Mammary epithelial cell (primary cell): ENCODE data around the gene HOPX.

Experiments
- EZH2 ChIP-seq: IDR thresholded peaks from 2 replicates; pipeline ENCODE4 v1.6.1; 2012; ENCODE audit warnings: low read length, inconsistent platforms, borderline replicate concordance
- TF ChIP-seq, protein P1 (sequence below), 2 donors: IDR thresholded peaks in 1 of 2; conservative IDR thresholded peaks in 1 of 2; 2 replicates each; pipeline ENCODE4 v1.5.1; 2011 to 2012; ENCODE audit warnings: inconsistent platforms in 2 of 2, low read length in 2 of 2, mild to moderate bottlenecking in 2 of 2, control low read depth in 1 of 2, low read depth in 1 of 2; ENCODE audit not compliant: insufficient read depth in 1 of 2; ENCODE audit errors: extremely low read depth in 1 of 2

DNA sequence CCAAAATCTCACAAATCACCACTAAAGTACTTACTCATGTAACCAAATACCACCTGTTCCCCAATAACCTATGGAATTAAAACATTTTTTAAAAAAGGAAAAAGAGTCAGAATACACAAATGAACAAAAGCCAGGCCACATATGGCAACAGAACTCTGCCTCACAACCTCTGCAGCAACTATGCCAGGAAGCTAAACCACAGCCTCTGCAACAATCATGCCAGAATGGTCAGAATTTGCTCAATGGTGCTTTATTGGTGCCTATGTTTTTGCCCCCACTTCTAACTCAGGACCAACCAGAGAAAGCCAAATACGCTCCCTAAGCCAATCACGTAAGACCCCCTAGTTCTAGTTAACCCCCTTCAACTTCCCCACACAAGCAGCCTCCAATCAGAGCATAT is 69.6 kb downstream of the HOPX start:
- TF ChIP-seq, protein P1, sequence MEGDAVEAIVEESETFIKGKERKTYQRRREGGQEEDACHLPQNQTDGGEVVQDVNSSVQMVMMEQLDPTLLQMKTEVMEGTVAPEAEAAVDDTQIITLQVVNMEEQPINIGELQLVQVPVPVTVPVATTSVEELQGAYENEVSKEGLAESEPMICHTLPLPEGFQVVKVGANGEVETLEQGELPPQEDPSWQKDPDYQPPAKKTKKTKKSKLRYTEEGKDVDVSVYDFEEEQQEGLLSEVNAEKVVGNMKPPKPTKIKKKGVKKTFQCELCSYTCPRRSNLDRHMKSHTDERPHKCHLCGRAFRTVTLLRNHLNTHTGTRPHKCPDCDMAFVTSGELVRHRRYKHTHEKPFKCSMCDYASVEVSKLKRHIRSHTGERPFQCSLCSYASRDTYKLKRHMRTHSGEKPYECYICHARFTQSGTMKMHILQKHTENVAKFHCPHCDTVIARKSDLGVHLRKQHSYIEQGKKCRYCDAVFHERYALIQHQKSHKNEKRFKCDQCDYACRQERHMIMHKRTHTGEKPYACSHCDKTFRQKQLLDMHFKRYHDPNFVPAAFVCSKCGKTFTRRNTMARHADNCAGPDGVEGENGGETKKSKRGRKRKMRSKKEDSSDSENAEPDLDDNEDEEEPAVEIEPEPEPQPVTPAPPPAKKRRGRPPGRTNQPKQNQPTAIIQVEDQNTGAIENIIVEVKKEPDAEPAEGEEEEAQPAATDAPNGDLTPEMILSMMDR (conservative IDR thresholded peaks at IDR 0.05 in 1 of 2, IDR thresholded peaks at IDR 0.05 in 1 of 2; ENCODE audit: extremely low read depth in 1 of 2, insufficient read depth in 1 of 2, low read depth in 1 of 2, low read length in 2 of 2), result no peak
- TF ChIP-seq EZH2, result no peak
